ENCODE data around the gene PTGIS. TPM values are rescaled to one million over a fixed set of nuclear protein-coding genes. Genes with fewer than 3 reads are reported as not detected.
"Not testable (repeated sequence)": the region's sequence is repeated elsewhere in the genome, so short reads cannot be mapped to it uniquely, and the experiment has no call there.

PTGIS gene
- total RNA-seq (ENCODE audit: unreplicated experiment) = 12.2 TPM
- long read RNA-seq, partial matches to known transcripts = 2 of 3 reads
- long read RNA-seq, other reads (novel, unspliced or antisense) = 1 of 3 reads

DNA sequence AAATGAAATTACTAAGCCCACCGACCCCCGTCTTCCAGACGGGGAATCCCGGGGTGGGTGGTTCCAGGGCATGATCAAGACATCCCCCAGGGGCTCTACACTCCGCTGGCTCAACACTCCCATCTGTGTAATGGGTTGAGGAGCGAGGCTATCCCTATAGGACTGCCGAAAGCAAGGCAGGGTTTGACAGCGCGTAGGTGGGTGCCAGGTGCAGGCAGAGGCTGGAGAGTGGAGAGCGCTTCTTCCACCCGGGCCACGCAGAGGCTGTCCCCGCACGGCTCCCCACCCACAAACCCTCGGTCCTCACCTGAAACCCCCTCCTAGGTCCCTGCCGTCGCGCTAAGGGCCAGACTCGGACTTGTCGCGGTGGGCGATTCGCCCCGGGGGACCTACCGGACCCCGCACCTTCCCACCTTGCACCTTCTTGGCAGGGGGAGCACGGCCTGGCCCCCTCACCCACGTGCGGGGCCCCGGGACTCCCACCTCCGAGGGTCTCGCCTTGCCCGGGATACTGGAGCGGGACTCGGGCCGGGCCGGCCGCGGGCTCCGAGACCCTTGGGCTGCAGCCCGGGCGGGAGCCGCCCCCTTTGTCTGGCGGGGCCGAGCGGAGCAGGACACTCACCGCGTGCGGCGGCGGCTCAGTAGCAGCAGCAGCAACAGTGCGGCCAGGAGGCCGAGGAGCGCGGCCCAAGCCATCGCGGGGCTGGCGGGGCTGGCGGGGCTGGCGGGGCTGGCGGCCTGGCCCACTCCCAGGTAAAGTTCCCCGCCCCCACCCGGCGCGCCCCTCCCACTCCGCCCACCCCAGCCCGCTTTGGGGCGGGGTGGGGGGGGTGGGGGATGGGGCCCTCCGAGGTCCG lies at the start of gene PTGIS:
TSS of gene PTGIS (minus strand) at position 717 of the 857 bp plus-strand sequence. CDS start at position 696, 21 bp downstream.
- H3K4me3 Mint-ChIP-seq (ENCODE audit: unreplicated experiment) = peak within 1 kb of the TSS; percentile 88
- H3K9me3 Mint-ChIP-seq (ENCODE audit: unreplicated experiment) = no peaks in the 10 kb centered on the region
- H3K27ac Mint-ChIP-seq (ENCODE audit: unreplicated experiment) = no peak within 1 kb of the TSS
- H3K4me1 Mint-ChIP-seq (ENCODE audit: unreplicated experiment) = peaks cover 15% of the 10 kb centered on the region
- peak; percentile 57 for DNase-seq (ENCODE audit: low spot score)
- no peaks in the 10 kb centered on the region for H3K36me3 Mint-ChIP-seq (ENCODE audit: low read depth, unreplicated experiment)
- peaks cover 8% of the 10 kb centered on the region for H3K27me3 Mint-ChIP-seq (ENCODE audit: unreplicated experiment)
- TF ChIP-seq, protein P1, sequence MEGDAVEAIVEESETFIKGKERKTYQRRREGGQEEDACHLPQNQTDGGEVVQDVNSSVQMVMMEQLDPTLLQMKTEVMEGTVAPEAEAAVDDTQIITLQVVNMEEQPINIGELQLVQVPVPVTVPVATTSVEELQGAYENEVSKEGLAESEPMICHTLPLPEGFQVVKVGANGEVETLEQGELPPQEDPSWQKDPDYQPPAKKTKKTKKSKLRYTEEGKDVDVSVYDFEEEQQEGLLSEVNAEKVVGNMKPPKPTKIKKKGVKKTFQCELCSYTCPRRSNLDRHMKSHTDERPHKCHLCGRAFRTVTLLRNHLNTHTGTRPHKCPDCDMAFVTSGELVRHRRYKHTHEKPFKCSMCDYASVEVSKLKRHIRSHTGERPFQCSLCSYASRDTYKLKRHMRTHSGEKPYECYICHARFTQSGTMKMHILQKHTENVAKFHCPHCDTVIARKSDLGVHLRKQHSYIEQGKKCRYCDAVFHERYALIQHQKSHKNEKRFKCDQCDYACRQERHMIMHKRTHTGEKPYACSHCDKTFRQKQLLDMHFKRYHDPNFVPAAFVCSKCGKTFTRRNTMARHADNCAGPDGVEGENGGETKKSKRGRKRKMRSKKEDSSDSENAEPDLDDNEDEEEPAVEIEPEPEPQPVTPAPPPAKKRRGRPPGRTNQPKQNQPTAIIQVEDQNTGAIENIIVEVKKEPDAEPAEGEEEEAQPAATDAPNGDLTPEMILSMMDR (IDR thresholded peaks at IDR 0.05; ENCODE audit: unreplicated experiment) = no peak

DNA sequence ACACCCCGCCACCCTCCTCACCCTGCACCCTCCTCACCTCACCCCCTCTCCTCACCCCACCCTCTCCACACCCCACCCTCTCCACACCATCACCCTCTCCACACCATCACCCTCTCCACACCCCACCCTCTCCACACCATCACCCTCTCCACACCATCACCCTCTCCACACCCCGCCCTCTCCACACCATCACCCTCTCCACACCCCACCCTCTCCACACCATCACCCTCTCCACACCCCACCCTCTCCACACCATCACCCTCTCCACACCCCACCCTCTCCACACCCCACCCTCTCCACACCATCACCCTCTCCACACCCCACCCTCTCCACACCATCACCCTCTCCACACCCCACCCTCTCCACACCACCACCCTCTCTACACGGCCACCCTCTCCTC lies 49.5 kb upstream of the PTGIS start:
- H3K27ac Mint-ChIP-seq (ENCODE audit: unreplicated experiment); H3K9me3 Mint-ChIP-seq (ENCODE audit: unreplicated experiment); H3K4me1 Mint-ChIP-seq (ENCODE audit: unreplicated experiment); H3K4me3 Mint-ChIP-seq (ENCODE audit: unreplicated experiment); H3K36me3 Mint-ChIP-seq (ENCODE audit: low read depth, unreplicated experiment): not testable (repeated sequence)
- peak; percentile 18 for DNase-seq (ENCODE audit: low spot score)
- peaks cover 11% of the 10 kb centered on the region for H3K27me3 Mint-ChIP-seq (ENCODE audit: unreplicated experiment)

DNA sequence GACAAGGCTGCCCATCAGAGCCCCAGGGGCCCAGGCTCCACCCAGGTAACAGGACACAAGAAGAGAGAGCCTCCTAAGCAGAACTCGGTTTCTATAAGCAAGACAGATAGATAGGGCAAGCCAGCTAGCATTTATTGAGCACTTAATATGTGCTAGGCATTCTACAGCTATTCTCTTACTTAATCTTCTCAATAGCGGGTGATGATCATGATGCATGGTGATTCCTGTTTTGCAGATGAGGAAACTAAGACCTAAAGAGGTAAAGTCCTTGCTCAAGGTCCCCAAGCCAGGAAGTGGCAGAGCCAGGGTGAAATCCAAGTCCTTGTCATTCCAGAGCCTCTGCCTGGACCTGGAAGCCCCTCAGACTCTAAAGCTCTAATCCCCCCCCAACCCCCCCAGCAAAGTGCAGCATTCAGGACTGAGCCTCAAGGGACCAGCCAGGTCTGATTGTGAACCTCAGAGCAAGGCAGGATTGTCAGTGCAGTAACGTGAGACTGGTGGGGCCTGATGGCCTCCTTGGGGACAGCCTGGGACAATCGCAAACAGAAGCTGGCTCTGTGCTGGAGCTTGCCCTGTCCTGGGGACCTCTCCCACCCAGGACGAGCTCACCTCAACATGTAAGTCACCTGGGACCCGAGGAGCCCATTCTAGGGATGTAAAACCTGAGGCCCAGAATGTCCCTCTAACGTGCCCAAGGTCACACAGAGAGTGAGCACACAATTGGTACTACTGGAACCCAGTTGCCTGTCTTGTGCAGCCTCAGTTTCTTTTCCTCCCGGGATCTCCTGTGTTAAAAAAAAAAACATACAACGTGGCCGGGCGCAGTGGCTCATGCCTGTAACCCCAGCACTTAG lies 48.4 kb upstream of the PTGIS start:
- H3K9me3 Mint-ChIP-seq (ENCODE audit: unreplicated experiment) = no peaks in the 10 kb centered on the region
- no peaks in the 10 kb centered on the region for H3K4me1 Mint-ChIP-seq (ENCODE audit: unreplicated experiment)
- TF ChIP-seq, protein P1 (IDR thresholded peaks at IDR 0.05; ENCODE audit: unreplicated experiment) = no peak
- H3K4me3 Mint-ChIP-seq (ENCODE audit: unreplicated experiment) = no peak overlapping the region
- H3K27me3 Mint-ChIP-seq (ENCODE audit: unreplicated experiment) = peaks cover 7% of the 10 kb centered on the region
- no peak overlapping the region for H3K27ac Mint-ChIP-seq (ENCODE audit: unreplicated experiment)
- DNase-seq (ENCODE audit: low spot score) = no peak
- H3K36me3 Mint-ChIP-seq (ENCODE audit: low read depth, unreplicated experiment) = peaks cover under 1% of the 10 kb centered on the region

DNA sequence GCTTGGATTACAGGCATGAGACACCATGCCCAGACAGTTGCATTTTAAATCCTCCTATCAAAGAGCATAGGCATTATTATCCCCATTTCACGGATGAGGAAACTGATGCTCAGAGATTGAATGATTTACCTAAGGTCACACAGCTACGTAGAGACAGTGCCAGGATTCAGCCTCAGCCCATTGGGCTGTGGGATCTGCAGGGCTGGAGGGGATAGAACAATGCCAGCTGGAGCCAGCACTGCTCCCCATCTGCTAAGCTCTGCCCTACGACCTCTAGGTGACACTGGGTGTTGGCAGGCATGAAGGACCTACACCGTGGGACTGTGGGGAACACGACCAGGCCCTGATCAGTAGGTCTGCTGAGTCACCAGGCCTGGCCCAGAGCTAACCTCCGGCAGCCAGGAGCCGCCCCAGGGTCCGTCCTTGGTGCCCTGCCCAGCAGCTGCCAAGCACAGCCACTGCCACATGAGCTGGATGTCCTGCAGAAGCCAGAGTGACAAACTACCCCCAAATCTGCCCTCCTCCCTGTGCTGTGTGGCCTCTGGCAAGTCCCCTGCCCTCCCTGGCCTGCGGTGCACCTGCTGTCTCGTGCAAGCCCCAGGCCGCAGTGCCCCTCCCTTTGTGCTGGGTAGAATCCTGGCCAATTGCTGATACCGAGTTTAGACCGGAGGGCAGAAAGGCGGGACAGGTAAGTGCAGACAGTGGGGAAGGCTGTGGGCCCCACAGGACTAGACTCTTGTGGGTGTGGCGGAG lies 47.6 kb upstream of the PTGIS start:
- Mint-ChIP-seq H3K27me3 (ENCODE audit: unreplicated experiment) (peaks cover 7% of the 10 kb centered on the region), H3K4me1 (ENCODE audit: unreplicated experiment) (no peaks in the 10 kb centered on the region), H3K36me3 (ENCODE audit: low read depth, unreplicated experiment) (no peaks in the 10 kb centered on the region), H3K9me3 (ENCODE audit: unreplicated experiment) (no peaks in the 10 kb centered on the region), H3K27ac (ENCODE audit: unreplicated experiment) (no peak overlapping the region), H3K4me3 (ENCODE audit: unreplicated experiment) (no peak overlapping the region)
- TF ChIP-seq, protein P1 (IDR thresholded peaks at IDR 0.05; ENCODE audit: unreplicated experiment) = no peak
- no peak for DNase-seq (ENCODE audit: low spot score)

DNA sequence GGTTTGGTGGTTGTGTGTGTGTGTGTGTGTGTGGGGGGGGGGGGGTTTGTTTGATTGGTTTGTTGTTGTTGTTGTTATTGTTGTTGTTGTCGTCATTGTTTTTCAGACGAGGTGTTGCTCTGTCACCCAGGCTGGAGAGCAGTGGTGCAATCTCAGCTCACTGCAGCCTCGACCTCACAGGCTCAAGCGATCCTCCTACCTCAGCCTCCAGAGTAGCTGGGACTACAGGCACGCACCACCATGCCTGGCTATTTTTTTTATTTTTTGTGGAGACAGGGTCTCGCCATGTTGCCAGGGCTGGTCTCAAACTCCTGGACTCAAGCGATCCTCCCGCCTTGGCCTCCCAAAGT lies 47.1 kb upstream of the PTGIS start:
- H3K4me3 Mint-ChIP-seq (ENCODE audit: unreplicated experiment); H3K4me1 Mint-ChIP-seq (ENCODE audit: unreplicated experiment); H3K9me3 Mint-ChIP-seq (ENCODE audit: unreplicated experiment); H3K27ac Mint-ChIP-seq (ENCODE audit: unreplicated experiment); H3K36me3 Mint-ChIP-seq (ENCODE audit: low read depth, unreplicated experiment); H3K27me3 Mint-ChIP-seq (ENCODE audit: unreplicated experiment); DNase-seq (ENCODE audit: low spot score): not testable (repeated sequence)
